NCI-H345 (cell line): ENCODE results near the gene TGM4.
"Not testable (repeated sequence)": the region's sequence is repeated elsewhere in the genome, so short reads cannot be mapped to it uniquely, and the experiment has no call there.

Source experiments
- DNase-seq: peaks from one replicate; lab custom pipeline; 2025; lab: John Stamatoyannopoulos, UW

Gene TGM4

GRCh38 chr3:44915702-44916438 lies 41.5 kb downstream of the TGM4 start:
- no peak for DNase-seq

- no peak for DNase-seq
Observed at GRCh38 chr3:44918087-44918486, 43.7 kb downstream of the TGM4 start.

- DNase-seq = no peak
Observed at GRCh38 chr3:44918581-44918980, 44.2 kb downstream of the TGM4 start.

- DNase-seq = no peak
Observed at GRCh38 chr3:44920081-44920480, 45.7 kb downstream of the TGM4 start.

GRCh38 chr3:44923632-44924456 lies 49.4 kb downstream of the TGM4 start:
- no peak for DNase-seq

- no peak for DNase-seq
Observed at GRCh38 chr3:44924457-44925084, 50.2 kb downstream of the TGM4 start.

DNA sequence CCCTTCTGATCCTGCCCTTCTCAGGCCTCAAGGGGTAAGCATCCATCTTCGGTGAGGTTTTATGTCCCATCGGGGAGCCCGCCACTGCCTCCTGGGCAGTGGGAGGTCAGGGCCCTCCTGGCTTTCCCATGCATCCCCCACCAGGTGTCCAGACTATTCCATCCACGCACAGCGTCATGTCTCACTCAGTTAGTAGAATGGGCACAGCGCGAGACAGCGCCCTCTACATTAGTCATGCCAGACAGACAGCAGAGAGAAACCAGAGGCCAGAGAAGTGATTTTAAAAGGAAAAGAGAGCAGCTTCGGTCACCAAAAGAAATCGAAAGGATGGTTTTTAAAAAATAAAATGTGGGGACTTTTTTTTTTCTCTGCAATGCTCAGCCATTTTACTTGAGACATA lies 51.8 kb downstream of the TGM4 start:
- no peak for DNase-seq

DNA sequence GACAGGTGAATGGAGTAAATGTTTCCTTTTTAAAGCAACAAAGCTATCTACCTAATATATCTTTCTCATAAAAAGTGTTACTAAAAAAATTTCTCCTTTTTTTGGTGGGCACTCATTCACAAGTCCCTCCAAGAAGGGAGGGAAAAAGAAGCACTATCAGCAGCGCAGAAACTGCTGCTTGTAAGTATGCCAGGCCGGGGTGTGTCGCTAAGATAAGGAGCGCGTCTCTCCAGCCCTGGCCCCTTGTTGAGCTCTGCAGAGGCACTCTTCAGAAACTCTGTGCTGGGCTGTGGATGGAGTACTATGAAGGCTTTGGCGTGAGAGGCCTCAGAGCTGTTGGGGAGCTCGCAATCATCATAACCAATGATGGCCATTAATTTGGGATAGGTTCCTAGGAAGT lies 52.5 kb downstream of the TGM4 start:
- DNase-seq = no peak

GRCh38 chr3:44927371-44927770 lies 53.0 kb downstream of the TGM4 start:
- DNase-seq = no peak

GRCh38 chr3:44929782-44930181 lies 55.4 kb downstream of the TGM4 start:
- DNase-seq = no peak

- DNase-seq = no peak
Observed at GRCh38 chr3:44930911-44931310, 56.5 kb downstream of the TGM4 start.

DNA sequence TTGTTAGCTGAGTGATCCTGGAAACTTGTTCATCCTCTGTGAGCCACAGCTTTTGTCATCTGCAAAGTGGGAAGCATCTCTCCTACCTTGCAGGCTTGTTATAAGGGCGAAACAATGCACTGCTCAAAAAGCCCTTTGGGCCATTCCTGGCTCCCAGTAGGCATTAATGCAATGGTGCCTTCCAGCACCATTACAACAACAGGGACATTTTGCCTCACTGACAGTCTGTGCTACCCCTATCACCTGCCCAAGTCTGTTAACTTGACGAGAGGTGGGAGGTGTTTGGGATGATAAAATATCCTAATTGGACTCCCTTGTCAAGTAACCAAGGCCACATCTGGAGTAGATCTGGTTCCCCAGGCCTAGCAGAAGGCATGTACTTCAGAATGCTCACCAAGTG lies 57.4 kb downstream of the TGM4 start:
- DNase-seq = no peak

- DNase-seq = no peak
Observed at GRCh38 chr3:44932271-44932670, 57.9 kb downstream of the TGM4 start.

GRCh38 chr3:44932986-44933944 lies 58.9 kb downstream of the TGM4 start:
- no peak for DNase-seq

- DNase-seq = no peak
Observed at GRCh38 chr3:44939581-44940036, 65.2 kb downstream of the TGM4 start.

GRCh38 chr3:44942202-44942921 lies 68.0 kb downstream of the TGM4 start:
- no peak for DNase-seq

DNA sequence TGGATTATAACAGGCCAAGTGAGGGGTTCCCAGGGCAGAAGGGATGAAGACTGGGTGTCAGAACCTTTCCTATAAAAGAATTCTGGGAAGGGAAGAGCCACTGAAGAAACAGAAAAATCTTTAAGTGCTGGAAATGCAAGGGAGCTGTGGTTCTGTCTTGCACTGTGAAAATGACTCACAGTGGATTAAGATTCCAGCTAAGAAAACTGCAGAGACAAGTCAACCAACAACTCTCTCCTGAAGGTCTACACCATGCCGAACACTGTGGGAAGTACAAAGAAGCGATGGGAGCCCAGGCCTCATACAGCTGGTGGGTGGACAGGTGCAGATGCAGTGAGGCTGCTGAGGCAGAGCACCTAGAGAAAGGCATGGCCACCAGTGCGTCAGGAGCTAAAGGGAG lies 73.8 kb downstream of the TGM4 start:
- no peak for DNase-seq

GRCh38 chr3:44949770-44950169 lies 75.4 kb downstream of the TGM4 start:
- not testable (repeated sequence) for DNase-seq

DNA sequence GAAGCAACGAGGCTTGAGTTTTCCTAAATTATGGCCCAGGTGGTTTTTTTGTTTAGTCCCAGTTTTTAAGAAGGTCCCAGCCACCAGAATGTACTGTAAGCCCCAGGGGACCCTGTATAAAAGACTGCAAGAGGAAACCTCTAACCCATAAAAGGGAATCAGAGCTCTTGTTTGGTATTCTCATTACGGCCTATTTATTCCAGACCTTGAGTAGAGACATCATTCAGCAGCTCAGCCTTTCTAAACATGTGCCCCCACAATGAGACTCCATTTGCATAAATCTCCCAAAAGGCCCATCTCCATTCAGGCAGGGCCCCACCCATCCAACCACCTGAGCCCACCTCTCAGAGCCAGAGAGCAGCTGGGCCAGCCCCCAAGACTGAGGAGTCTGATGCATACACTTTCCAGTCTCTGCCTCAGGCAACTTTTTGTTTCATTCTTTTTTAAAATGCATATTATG lies 75.9 kb downstream of the TGM4 start:
- no peak for DNase-seq

- DNase-seq = no peak
Observed at GRCh38 chr3:44952689-44953088, 78.3 kb downstream of the TGM4 start.

GRCh38 chr3:44954304-44954703 lies 79.9 kb downstream of the TGM4 start:
- no peak for DNase-seq
